SK-N-SH treated with all-trans-retinoic acid at 6 μM for 48 hours (cell line): Measurements from ENCODE around the gene TXN.

Experiments
- ATAC-seq: fragments of 200-7000 bp; cut with Tn5 transposase; 3 replicates; pipeline ENCODE4 v1.9.1; 2020; ENCODE audit warnings: mild to moderate bottlenecking, moderate library complexity
- ARNTL ChIP-seq: fragments of 450-650 bp; formaldehyde crosslinking; IDR thresholded peaks from 2 replicates; pipeline ENCODE4 v1.5.0; 2020; ENCODE audit warnings: low read depth, mild to moderate bottlenecking, moderate library complexity, borderline replicate concordance
- BACH2 ChIP-seq: fragments of 250-450 bp; sonication (Bioruptor Pico); IDR thresholded peaks from 2 replicates; pipeline ENCODE4 v1.9.0; 2021; ENCODE audit warnings: mild to moderate bottlenecking, borderline replicate concordance
- CSRNP3 ChIP-seq: fragments of 250-450 bp; sonication (Bioruptor Pico); IDR thresholded peaks from 2 replicates; pipeline ENCODE4 v1.5.1; 2021; ENCODE audit warnings: mild to moderate bottlenecking, moderate library complexity
- ESRRG ChIP-seq: fragments of 250-450 bp; sonication (Bioruptor Pico); IDR thresholded peaks from 2 replicates; pipeline ENCODE4 v1.6.1; 2021; ENCODE audit warnings: mild to moderate bottlenecking
- GLIS3 ChIP-seq: fragments of 250-450 bp; sonication (Bioruptor Pico); IDR thresholded peaks from 2 replicates; pipeline ENCODE4 v1.5.0; 2020; ENCODE audit warnings: mild to moderate bottlenecking, moderate library complexity
- ISL1 ChIP-seq: fragments of 250-450 bp; sonication (Bioruptor Pico); IDR thresholded peaks from 2 replicates; pipeline ENCODE4 v2.1.2; 2022; ENCODE audit warnings: mild to moderate bottlenecking, moderate library complexity
- PATZ1 ChIP-seq: fragments of 250-450 bp; sonication (Bioruptor Pico); IDR thresholded peaks from 2 replicates; pipeline ENCODE4 v1.8.0; 2020; ENCODE audit warnings: mild to moderate bottlenecking, moderate library complexity, borderline replicate concordance
- POU6F1 ChIP-seq: fragments of 250-450 bp; sonication (Bioruptor Pico); IDR thresholded peaks from 2 replicates; pipeline ENCODE4 v1.8.0; 2021; ENCODE audit warnings: low read depth, mild to moderate bottlenecking, moderate library complexity, borderline replicate concordance
- PPARA ChIP-seq: fragments of 250-450 bp; sonication (Bioruptor Pico); IDR thresholded peaks from 2 replicates; pipeline ENCODE4 v1.5.0; 2020; ENCODE audit warnings: mild to moderate bottlenecking, borderline replicate concordance
- RARB ChIP-seq: fragments of 250-450 bp; sonication (Bioruptor Pico); IDR thresholded peaks from 2 replicates; pipeline ENCODE4 v1.8.0; 2021; ENCODE audit warnings: mild to moderate bottlenecking, moderate library complexity
- SNAI2 ChIP-seq: fragments of 250-450 bp; sonication (Bioruptor Pico); IDR thresholded peaks from 2 replicates; pipeline ENCODE4 v1.5.0; 2020; ENCODE audit warnings: mild to moderate bottlenecking, moderate library complexity
- TCF4 ChIP-seq: fragments of 250-450 bp; sonication (Bioruptor Pico); IDR thresholded peaks from 2 replicates; pipeline ENCODE4 v1.8.0; 2021; ENCODE audit warnings: mild to moderate bottlenecking, moderate library complexity, borderline replicate concordance
- TOX ChIP-seq: fragments of 250-450 bp; sonication (Bioruptor Pico); IDR thresholded peaks from 2 replicates; pipeline ENCODE4 v1.8.0; 2021; ENCODE audit warnings: mild to moderate bottlenecking, moderate library complexity, borderline replicate concordance
- TSHZ2 ChIP-seq: fragments of 250-450 bp; sonication (Bioruptor Pico); IDR thresholded peaks from 2 replicates; pipeline ENCODE4 v1.5.0; 2020; ENCODE audit warnings: mild to moderate bottlenecking, moderate library complexity
- ZC3H10 ChIP-seq: fragments of 250-450 bp; sonication (Bioruptor Pico); IDR thresholded peaks from 2 replicates; pipeline ENCODE4 v1.5.1; 2021; ENCODE audit warnings: mild to moderate bottlenecking, moderate library complexity
- ZFP3 ChIP-seq: fragments of 250-450 bp; sonication (Bioruptor Pico); IDR thresholded peaks from 2 replicates; pipeline ENCODE4 v1.5.0; 2020; ENCODE audit warnings: mild to moderate bottlenecking, moderate library complexity
- ZFP30 ChIP-seq: fragments of 450-650 bp; formaldehyde crosslinking; IDR thresholded peaks from 2 replicates; pipeline ENCODE4 v1.5.0; 2022; ENCODE audit warnings: mild to moderate bottlenecking, moderate library complexity
- ZNF565 ChIP-seq: fragments of 450-650 bp; formaldehyde crosslinking; conservative IDR thresholded peaks from 2 replicates; pipeline ENCODE4 v1.5.0; 2020; ENCODE audit warnings: low read depth, mild to moderate bottlenecking, moderate library complexity
- ZNF70 ChIP-seq: fragments of 450-650 bp; formaldehyde crosslinking; IDR thresholded peaks from 2 replicates; pipeline ENCODE4 v1.5.0; 2020; ENCODE audit warnings: mild to moderate bottlenecking, moderate library complexity
- ZNF8 ChIP-seq: fragments of 450-650 bp; formaldehyde crosslinking; IDR thresholded peaks from 2 replicates; pipeline ENCODE4 v1.5.0; 2020; ENCODE audit warnings: mild to moderate bottlenecking, moderate library complexity

TXN gene

GRCh38 chr9:110287289-110287680 lies 31.0 kb upstream of the TXN start (continued):
- TF ChIP-seq POU6F1 (CRISPR knock-in tag): no peak
- no peak for TF ChIP-seq ISL1 (CRISPR knock-in tag)
- TF ChIP-seq ARNTL: no peak
- no peak for TF ChIP-seq SNAI2 (CRISPR knock-in tag)
- no peak for TF ChIP-seq ZNF565 (CRISPR knock-in tag)
- no peak for TF ChIP-seq ESRRG (CRISPR knock-in tag)
- TF ChIP-seq TOX (CRISPR knock-in tag): no peak

- ATAC-seq: no peak
Observed at GRCh38 chr9:110284211-110284844, 28.0 kb upstream of the TXN start.

GRCh38 chr9:110283751-110284150 lies 27.4 kb upstream of the TXN start:
- TF ChIP-seq ZNF565 (CRISPR knock-in tag) (no peak), TCF4 (no peak), BACH2 (CRISPR knock-in tag) (no peak), ARNTL (no peak), PATZ1 (CRISPR knock-in tag) (no peak), GLIS3 (CRISPR knock-in tag) (no peak), TOX (CRISPR knock-in tag) (no peak), ISL1 (CRISPR knock-in tag) (no peak), ESRRG (CRISPR knock-in tag) (no peak), RARB (CRISPR knock-in tag) (no peak), PPARA (no peak), ZFP3 (CRISPR knock-in tag) (no peak), CSRNP3 (no peak), ZNF70 (CRISPR knock-in tag) (no peak), TSHZ2 (CRISPR knock-in tag) (no peak), ZNF8 (CRISPR knock-in tag) (no peak), ZC3H10 (CRISPR knock-in tag) (no peak)
- TF ChIP-seq, all 23 proteins: peak for 0
- no peak for ATAC-seq

More at GRCh38 chr9:110284211-110284844, 28.0 kb upstream of the TXN start:
- TF ChIP-seq ZFP30 (CRISPR knock-in tag) (no peak), ZNF8 (CRISPR knock-in tag) (no peak), ARNTL (no peak), ZNF565 (CRISPR knock-in tag) (no peak), ESRRG (CRISPR knock-in tag) (no peak), BACH2 (CRISPR knock-in tag) (no peak), ZNF70 (CRISPR knock-in tag) (no peak)

- ATAC-seq: no peak
- no peak for TF ChIP-seq RARB (CRISPR knock-in tag)
Observed at GRCh38 chr9:110282739-110283081, 26.4 kb upstream of the TXN start.
